NCI-H446 (cell line): ENCODE results near the gene ELF1.
"Not testable (repeated sequence)": the region's sequence is repeated elsewhere in the genome, so short reads cannot be mapped to it uniquely, and the experiment has no call there.

Source experiments
- DNase-seq, 2 experiments: peaks; one replicate each; lab custom pipeline; 2025; lab: John Stamatoyannopoulos, UW

Gene ELF1

DNA sequence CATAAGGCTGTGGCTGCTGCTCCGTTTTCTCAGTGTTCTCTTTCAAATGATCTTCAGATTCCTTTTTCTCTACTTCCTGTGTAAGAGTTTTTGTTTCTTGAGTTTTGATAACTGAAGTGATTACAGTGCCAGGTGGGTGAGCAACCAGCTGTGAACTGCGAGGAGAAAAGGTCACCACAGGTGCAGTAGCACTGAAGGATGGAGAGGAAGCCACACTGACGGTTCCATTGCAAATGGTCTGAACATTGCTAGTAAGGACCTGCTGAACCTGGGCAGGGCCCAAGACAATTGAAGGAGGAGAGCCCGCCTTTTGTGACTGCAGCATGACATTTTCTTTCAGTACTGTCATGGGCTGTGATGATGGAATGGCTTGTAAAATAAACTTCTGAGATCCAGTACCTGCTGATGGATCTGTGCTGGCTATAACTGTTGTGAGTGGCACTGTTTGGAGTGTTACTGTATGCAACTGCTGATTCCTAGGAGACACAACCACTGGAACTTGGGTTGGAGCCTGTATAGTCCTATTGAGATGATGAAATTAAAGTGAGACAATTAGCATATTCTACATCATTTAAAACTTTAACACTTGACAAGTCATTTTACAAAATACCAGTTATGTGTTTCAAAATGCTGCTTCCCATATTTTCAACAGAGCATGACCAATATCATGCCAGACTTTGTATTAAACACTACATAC is 85.5 kb downstream of the ELF1 start:
- DNase-seq = no peak

DNA sequence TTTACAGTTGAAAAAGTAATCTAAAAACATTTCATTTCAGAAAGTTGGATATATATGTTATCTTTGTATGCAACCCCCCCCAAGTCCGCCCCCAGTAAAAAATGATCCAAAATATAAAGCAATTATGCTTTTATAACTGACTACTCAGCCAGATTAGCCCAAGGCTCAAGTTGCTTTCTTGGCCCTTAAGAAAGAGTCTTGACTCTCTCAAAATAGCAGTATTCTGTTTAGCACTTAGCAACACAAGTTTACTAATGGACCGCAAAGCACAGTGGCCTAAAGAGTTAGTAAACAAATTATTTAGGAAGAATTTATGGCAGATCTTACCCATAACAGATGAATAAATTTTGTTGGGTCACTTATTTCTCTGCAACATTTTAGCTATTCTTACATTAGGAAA is 86.9 kb downstream of the ELF1 start:
- no peak for DNase-seq

DNA sequence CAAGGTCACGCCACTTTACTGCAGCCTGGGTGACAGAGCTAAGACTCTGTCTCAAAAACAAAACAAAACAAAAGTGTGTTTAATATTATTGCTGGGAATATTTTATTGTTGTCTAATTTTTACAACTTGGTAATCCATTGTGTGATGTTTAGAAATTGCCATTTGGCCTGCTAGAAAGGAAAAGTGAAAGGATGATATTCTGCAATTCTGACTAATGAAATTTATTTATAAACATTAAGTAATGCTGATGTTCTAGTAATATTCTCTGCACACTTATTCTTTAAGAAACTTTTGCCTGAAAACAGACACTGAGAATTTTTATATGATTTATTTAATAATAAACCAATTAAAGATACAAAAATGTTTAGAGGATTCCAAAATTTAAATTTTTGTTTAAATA is 87.4 kb downstream of the ELF1 start:
- no peak for DNase-seq

DNA sequence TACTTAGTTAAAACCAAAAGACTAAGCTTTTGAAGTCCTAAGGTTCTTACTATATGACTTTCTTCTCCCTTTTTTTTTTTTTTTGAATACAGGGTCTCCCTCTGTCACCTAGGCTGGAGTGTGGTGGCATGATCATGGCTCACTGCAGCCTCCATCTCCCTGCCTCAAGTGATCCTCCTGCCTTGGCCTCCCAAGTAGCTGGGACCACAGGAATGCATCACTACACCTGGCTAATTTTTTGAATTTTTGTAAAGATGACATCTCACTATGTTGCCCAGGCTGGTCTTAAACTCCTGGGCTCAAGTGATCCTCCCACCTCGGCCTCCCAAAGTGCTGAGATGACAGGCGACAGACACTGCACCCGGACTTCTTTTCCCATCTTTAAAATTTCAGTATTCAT is 89.2 kb downstream of the ELF1 start:
- not testable (repeated sequence) for DNase-seq

DNA sequence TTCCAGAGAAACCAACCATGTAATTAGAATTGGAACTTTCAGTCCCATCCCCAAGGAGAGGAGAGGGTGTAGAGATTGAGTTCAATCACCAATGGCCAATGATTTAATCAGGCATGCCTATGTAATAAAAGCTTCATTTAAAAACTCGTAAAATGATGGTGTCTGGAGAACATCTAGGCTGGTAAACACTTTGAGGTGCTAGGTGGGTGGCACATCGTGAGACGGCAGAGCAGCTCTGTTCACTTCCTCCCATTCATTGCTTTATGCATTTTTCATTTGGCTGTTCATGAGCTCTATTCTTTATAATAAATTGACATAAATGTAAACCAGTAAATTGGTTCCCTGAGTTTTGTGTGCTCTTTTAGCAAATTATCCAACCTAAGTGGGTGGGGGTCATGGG is 90.1 kb downstream of the ELF1 start:
- no peak for DNase-seq

DNA sequence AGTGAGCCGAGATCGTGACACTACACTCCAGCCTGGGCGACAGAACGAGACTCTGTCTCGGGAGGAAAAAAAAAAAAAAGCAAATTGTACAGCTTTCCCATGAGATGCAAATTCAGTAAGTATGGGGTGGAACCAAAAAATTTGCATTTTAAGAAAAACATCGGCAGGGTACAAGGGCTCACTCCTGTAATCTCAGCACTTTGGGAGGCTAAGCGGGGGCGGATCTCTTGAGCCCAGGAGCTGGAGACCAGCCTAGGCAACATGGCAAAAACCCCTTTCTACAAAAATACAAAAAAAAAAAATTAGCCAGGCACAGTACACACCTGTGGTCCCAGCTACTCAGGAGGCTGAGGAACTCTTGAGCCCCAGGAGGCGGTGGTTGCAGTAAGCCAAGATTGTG is 91.2 kb downstream of the ELF1 start:
- no peak for DNase-seq

DNA sequence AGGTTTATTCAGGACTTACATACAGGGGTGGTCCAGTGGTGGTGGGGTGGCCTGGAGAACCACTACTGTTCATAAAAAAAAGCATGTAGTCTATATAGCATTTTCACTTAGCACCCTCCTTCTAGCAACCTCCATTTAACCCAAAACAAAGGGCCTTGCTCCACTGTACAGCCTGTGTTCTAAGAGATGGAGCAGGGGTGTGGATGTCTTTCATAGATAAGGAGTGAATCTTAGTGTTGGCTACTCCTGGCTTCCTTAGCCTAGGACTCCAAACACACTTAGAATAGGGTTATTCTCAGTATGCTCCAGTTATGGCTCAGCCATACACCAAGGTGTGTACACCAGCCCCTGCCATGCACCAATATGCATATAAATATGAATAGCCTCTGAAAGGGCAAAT is 95.2 kb downstream of the ELF1 start:
- DNase-seq = no peak

DNA sequence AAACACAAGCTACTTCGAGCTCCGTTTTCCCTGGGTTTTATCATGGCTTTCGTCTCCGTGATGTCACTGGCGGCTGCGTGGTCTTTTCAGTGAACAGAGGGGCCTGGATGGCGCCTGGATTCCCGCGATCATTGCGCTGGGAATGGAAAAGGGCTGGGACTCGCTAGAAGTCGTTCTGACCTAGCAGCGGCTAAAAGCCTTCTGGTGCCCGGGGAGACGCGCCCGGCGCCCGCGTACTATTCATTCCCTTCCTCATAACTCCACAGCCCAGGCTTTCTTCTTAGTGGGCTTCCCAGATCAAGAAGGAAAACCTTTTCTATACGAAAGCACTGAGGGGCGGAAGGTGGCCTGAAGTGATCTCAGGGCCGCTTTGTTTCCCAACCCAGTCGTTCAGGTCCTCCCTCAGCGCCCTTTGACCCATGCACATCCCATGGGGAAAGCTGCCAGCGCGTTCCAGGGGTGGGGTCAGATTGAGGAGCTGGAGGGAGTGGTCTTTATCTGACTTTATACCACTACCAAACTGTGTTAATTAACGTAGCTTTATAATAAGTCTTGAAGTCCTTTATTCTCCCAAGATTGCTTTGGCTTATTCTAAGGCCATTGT is 96.6 kb downstream of the ELF1 start:
- no peak for DNase-seq

DNA sequence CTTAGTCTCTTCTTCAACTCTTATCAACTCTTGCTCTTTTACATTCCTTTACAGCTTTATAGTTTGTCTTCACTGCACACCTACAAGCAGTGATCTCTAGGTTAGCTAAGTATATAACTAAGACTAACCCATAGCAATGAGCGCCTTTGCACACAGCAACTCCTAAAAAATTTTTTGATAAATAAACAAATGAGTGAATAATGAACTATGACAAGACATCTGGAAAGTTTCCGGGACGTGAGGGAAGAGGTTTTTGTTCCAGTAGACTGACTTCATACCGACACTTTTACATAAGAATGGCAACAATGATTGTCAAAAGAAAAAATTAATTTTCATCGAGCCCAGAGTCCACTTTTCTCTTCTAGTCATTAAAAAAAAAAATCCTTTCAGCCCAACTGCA is 98.3 kb downstream of the ELF1 start:
- DNase-seq = no peak

DNA sequence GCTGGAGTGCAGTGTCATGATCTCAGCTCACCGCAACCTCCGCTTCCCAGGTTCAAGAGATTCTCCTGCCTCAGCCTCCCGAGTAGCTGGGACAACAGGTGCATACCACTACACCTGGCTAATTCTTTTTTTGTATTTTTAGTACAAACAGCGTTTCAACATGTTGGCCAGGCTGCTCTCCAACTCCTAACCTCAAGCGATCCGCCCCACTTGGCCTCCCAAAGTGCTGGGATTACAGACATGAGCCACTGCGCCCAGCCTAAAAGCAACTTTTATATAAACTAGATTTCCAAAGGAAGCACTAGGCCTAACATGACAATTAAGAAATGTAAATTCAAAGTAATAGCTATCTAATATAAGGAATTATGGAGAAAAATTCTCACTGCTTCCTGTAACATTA is 99.2 kb downstream of the ELF1 start:
- DNase-seq = not testable (repeated sequence)

DNA sequence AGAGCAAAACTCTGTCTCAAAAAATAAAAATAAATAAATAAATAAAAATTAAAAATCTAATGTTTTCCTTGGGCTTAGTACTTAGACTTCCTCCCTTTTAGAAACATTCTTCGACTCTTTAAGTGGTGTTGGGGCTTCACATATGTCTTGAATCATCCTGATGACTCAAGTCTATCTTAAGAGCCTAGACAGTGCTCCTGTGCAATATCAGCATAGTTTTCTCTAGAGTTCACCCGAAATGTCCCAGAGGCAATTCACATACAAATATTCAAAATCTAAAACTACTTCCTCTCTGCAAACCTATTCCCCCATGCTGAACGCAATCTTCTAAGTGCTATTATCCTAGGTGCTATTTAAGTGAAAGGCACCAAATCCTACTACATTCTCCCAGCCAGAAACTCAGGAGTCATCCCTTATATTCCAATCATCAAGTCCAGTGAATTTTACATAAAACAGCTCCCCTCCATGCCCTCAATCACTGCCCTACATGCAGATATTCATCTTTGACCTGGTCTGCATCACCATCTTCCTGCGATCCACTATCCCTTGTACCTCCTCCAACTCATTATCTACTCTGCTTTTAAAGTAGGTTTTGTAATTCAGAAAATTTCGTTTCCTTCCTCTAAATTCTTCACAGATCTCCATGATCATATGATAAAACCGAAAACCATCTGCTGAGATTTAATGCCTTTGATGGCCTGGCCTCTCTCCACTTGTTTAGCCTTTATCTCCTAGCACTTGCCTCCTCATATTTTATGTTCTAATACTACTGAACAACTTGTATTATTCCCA is 102.7 kb downstream of the ELF1 start:
- DNase-seq = no peak

DNA sequence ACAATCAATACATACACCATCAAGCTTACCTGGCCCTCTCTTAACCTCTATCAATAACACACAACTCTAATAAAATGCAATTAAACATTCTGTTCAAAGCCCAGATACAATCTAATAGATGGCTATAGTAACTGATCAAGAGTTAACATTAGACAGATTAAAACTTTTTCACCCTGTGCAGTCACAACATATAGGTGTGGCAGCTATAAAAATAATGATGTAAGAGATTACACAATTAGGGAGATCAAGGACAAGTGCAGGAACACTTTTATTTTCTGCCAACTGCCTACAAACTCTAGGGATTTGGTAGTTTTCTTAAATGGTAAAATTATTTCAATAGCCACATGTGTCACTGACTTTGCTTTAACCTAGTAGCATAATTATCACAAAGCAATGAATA is 104.3 kb downstream of the ELF1 start:
- not testable (repeated sequence) for DNase-seq

DNA sequence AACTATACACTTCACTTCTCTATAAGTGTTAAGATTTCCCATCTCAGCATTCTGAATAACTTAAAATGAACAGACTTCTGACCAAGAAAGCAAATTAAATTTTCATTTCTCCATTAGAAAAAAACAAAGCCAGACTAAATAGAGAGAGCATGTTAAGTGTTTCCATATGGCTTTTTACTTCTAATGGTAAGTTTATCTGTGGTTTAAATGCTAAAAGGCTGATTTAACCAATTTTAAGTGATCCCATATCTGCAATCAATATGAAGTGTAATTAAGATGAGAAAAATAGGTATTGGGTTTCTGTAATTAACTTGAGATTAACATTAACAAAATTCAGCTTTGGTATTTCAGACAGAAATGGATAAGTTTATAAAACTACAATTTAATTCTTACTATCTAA is 107.8 kb downstream of the ELF1 start:
- DNase-seq = no peak

DNA sequence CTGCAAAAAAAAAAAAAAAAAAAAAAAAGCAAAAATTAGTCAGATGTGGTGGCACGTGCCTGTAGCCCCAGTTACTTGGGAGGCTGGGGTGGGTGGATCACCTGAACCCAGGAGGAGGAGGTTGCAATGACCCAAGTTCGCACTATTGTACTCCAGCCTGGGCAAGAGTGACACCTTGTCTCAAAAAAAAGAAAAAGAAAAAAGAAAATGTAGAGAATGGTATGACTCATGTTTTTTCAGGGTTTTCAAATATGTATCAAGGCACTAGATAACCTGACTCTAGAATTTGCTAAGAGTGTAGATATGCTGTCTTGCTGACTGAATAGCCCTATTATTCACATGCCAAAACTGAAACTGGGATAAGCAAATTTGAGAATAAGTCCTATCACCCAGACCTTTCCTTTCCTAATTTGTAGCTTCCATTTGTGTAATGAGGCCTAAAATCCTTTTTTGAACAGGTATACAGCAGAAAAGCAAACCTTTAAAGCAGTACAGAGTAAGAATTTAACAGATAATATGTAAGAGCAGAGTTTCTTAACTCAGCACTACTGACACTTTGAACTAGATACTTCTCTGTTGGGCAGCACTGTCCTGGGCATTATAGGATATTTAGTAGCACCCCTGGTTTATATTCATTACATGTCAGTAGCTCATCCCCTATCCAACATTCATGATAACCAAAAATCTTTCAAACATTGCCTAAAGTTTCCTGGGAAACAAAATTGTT is 108.6 kb downstream of the ELF1 start:
- DNase-seq = no peak

DNA sequence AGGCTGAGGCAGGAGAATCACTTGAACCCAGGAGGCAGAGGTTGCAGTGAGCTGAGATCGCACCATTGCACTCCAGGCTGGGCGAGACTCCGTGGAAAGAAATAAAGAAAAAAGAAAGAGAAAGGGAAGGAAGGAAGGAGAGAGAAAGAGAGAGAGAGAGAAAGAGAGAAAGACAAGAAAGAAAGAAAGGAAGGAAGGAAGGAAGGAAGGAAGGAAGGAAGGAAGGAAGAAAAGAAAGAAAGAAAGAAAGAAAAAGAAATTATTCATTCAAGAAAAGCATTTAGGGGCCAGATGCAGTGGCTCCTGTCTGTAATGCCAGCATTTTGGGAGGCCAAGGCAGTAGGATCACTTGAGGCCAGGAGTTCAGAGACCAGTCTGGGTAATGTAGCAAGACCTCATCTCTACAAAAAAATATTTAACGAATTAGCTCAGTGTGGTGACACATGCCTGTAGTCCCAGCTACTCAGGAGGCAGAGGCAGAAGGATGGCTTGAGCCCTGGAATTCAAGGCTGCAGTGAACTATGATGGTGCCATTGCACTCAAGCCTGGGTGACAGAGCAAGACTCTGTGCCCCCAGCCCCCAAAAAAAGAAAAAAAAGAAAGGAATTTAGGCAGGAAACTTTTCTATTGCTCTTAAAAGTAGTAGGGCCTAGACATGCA is 109.4 kb downstream of the ELF1 start:
- not testable (repeated sequence) for DNase-seq

DNA sequence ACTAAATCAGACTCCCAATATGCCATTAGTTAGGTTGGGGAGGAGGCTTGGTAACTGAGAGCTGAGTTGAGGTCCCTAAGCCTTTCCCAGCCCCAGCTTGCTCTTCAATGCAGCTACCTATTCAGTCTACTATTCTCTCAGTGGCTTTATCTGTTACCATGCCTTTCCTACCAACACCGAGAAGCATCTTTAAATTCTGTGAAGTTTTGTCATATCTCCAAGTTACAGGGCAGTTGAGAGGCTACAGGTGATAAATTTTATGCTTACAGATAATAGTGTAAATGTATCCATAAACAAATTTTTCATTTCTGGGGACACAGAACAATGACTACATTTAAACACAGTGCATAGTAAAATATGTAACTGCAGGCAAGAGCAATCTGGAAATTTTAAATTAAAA is 110.6 kb downstream of the ELF1 start:
- no peak for DNase-seq

DNA sequence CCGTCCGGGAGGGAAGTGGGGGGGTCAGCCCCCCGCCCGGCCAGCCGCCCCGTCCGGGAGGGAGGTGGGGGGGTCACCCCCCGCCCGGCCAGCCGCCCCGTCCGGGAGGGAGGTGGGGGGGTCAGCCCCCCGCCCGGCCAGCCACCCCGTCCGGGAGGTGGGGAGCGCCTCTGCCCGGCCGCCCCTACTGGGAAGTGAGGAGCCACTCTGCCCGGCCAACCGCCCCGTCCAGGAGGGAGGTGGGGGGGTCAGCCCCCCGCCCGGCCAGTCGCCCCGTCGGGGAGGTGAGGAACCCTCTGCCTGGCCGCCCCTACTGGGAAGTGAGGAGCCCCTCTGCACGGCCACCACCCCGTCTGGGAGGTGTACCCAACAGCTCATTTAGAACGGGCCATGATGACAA is 118.1 kb downstream of the ELF1 start:
- not testable (repeated sequence) for DNase-seq

DNA sequence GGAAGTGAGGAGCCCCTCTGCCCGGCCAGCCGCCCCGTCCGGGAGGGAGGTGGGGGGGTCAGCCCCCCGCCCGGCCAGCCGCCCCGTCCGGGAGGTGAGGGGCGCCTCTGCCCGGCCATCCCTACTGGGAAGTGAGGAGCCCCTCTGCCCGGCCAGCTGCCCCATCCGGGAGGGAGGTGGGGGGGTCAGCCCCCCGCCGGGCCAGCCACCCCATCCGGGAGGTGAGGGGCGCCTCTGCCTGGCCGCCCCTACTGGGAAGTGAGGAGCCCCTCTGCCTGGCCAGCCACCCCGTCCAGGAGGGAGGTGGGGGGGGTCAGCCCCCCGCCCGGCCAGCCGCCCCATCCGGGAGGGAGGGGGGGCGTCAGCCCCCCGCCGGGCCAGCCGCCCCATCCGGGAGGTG is 118.5 kb downstream of the ELF1 start:
- DNase-seq = not testable (repeated sequence)

DNA sequence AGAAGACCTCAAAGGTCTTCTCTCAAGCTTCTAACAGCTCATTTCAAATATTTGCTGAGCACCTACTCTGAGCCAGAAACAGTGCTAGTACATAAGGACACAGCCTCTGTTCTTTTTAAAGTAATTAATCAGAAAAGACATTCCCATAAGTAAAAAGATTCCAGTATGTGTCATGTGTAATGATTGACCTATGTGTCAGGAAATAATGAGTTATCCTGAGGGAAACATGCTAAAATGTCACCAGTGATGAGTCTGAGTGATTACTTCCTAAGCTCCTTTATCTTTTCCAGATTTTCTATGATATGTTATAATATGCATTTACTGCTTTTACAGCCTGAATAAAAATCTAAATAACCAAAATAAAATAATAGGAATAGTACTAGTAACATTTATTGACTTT is 122.1 kb downstream of the ELF1 start:
- no peak for DNase-seq

DNA sequence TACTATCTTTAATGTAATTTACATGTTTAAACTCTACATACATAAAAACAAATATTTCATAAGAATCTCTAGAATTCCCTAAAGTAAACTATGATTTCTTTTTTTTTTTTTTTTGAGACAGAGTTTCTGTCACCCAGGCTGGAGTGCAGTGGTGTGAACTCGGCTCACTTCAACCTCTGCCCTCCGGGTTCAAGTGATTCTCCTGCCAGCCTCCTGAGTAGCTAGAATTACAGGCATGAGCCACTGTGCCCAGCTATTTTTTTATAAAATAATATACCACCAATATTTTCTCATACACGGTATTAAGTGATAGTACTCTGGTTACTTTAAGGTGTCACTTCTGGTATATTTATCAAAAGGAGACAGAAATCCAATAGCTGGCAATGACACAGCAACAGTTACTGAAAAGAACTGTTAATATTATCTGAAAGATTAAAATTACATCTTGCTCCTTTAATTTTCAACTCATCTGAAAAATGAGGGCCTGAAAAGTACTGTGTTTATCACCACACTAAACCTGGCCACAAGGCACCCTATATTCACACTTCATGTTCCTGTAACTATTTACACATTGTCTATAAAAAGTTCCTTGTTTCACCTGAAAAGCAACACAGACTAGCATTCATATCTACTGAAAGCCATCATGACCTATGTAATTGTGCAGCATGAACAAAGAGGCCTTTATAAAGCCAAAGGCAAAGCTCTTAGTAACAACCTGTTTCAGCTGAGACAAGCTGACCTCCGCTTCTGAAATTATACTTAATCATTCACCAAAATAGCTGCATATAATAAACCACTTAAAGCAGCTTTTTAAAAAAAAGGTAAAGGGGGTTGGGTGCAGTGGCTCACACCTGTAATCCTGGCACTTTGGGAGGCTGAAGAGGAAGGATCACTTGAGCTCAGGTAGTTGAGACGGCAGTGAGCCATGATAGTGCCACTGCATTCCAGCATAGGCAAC is 123.6 kb downstream of the ELF1 start:
- no peak for DNase-seq

DNA sequence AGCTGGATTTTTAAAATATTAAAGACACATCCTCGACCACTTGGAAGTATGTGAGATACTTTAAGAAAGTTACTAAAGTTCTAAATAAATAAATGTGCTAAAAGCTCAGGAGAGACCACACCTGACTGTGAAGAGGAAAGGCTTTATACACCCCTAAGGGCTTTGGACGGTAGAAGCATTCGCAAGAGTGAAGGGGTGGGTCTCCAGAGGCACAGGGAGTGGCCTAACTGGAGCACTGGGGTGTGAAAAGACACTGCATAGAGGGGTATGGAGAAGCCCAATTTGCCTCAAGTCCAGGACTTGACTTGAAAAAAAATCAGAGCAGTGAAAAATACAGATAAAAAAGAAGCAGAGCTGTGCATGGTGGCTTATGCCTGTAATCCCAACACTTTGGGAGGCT is 125.5 kb downstream of the ELF1 start:
- not testable (repeated sequence) for DNase-seq
